Hepatocyte (in vitro differentiated cells): ENCODE data around the gene DIP2B. TPM values are rescaled to one million over a fixed set of nuclear protein-coding genes. Genes with fewer than 3 reads are reported as not detected.

ENCODE experiments used
- DNase-seq: peaks from one replicate; pipeline ENCODE4 v3.0.0-alpha.2; 2016; ENCODE audit warnings: low spot score
- H2AFZ ChIP-seq: fragments of 200-600 bp; sonication (generic); 2 replicates; pipeline ENCODE4 v1.6.0; 2016; ENCODE audit warnings: antibody characterized with exemption, mild to moderate bottlenecking
- H3K27ac ChIP-seq: fragments of 200-600 bp; sonication (generic); 2 replicates; pipeline ENCODE4 v1.5.1; 2016; ENCODE audit warnings: mild to moderate bottlenecking
- H3K27me3 ChIP-seq: fragments of 200-600 bp; sonication (generic); 2 replicates; pipeline ENCODE4 v1.6.1; 2016
- H3K36me3 ChIP-seq: fragments of 200-600 bp; sonication (generic); replicated peaks from 2 replicates; pipeline ENCODE4 v1.5.1; 2016; ENCODE audit warnings: low read depth; ENCODE audit not compliant: insufficient read depth
- H3K4me1 ChIP-seq: fragments of 200-600 bp; sonication (generic); 2 replicates; pipeline ENCODE4 v1.5.1; 2016; ENCODE audit warnings: mild to moderate bottlenecking, moderate library complexity; ENCODE audit not compliant: insufficient read depth
- H3K4me2 ChIP-seq: fragments of 200-600 bp; sonication (generic); 2 replicates; pipeline ENCODE4 v1.6.0; 2016
- H3K4me3 ChIP-seq: fragments of 200-600 bp; sonication (generic); 2 replicates; pipeline ENCODE4 v1.5.1; 2016; ENCODE audit warnings: mild to moderate bottlenecking
- H3K79me2 ChIP-seq: fragments of 200-600 bp; sonication (generic); 2 replicates; pipeline ENCODE4 v1.6.0; 2017; ENCODE audit warnings: mild to moderate bottlenecking
- H3K9me2 ChIP-seq: fragments of 200-600 bp; sonication (generic); replicated peaks from 2 replicates; pipeline ENCODE4 v1.6.0; 2017; ENCODE audit warnings: mild to moderate bottlenecking; ENCODE audit not compliant: insufficient read depth
- H3K9me3 ChIP-seq: fragments of 200-600 bp; sonication (generic); 2 replicates; pipeline ENCODE4 v1.5.1; 2016; ENCODE audit warnings: low read depth, mild to moderate bottlenecking
- H4K20me1 ChIP-seq: fragments of 200-600 bp; sonication (generic); 2 replicates; pipeline ENCODE4 v1.6.0; 2016; ENCODE audit warnings: mild to moderate bottlenecking; ENCODE audit not compliant: insufficient read depth, poor library complexity, severe bottlenecking
- CTCF ChIP-seq: fragments of 200-600 bp; sonication (generic); IDR thresholded peaks from 2 replicates; pipeline ENCODE4 v1.5.1; 2016; ENCODE audit warnings: antibody characterized with exemption, mild to moderate bottlenecking; ENCODE audit not compliant: poor library complexity
- EZH2 ChIP-seq: fragments of 200-600 bp; sonication (generic); IDR thresholded peaks from 2 replicates; pipeline ENCODE4 v1.6.1; 2016; ENCODE audit warnings: antibody characterized with exemption, mild to moderate bottlenecking, borderline replicate concordance
- EZH2phosphoT487 ChIP-seq: fragments of 200-600 bp; sonication (generic); IDR thresholded peaks from one replicate; pipeline ENCODE4 v1.6.1; 2018; ENCODE audit warnings: antibody characterized with exemption, mild to moderate bottlenecking, low read depth, moderate library complexity; ENCODE audit not compliant: unreplicated experiment, severe bottlenecking
- WGBS: methylation state at CpG from one replicate; pipeline ENCODE4 v1.1.6; 2016; ENCODE audit warnings: low lambda C conversion rate; ENCODE audit errors: missing lambda C conversion rate; 5-methylcytosine and 5-hydroxymethylcytosine counted together
- polyA plus RNA-seq: library from polyadenylated mRNA; unstranded; fragments of >200 nt; fragmentation: Nextera tagmentation; extraction: Ambion mirVana; gene quantifications from 2 replicates; pipeline ENCODE4 v1.2.1, GENCODE V29; 2016
- total RNA-seq: library from RNA; depleted of rRNA; stranded (reverse); fragments of >200 nt; gene quantifications from 2 replicates; pipeline ENCODE4 v1.2.3, GENCODE V29; 2014

Gene DIP2B
- total and polyA plus RNA-seq, 2 experiments from 2014 or later, result 10.5 to 31.8 TPM

GRCh38 chr12:50662116-50662510 lies 157.3 kb downstream of the DIP2B start:
- H3K27ac ChIP-seq, result no peak overlapping the region
- TF ChIP-seq CTCF (no peak), EZH2 (no peak), EZH2phosphoT487 (no peak)
- H3K36me3 ChIP-seq, result no peaks in the 10 kb centered on the region
- WGBS, result 100% methylated on average over 1 of the region's 1 CpG
- no peak for DNase-seq
- no peaks in the 10 kb centered on the region for H3K9me2 ChIP-seq
- peaks cover 4% of the 10 kb centered on the region for H4K20me1 ChIP-seq
- H3K4me1 ChIP-seq, result peaks cover 13% of the 10 kb centered on the region
- no peak overlapping the region for H3K4me2 ChIP-seq
- H3K4me3 ChIP-seq, result no peak overlapping the region
- H3K9me3 ChIP-seq, result no peaks in the 10 kb centered on the region
- no peak overlapping the region for H2AFZ ChIP-seq
- no peaks in the 10 kb centered on the region for H3K27me3 ChIP-seq
- H3K79me2 ChIP-seq, result peaks cover 23% of the 10 kb centered on the region

DNA sequence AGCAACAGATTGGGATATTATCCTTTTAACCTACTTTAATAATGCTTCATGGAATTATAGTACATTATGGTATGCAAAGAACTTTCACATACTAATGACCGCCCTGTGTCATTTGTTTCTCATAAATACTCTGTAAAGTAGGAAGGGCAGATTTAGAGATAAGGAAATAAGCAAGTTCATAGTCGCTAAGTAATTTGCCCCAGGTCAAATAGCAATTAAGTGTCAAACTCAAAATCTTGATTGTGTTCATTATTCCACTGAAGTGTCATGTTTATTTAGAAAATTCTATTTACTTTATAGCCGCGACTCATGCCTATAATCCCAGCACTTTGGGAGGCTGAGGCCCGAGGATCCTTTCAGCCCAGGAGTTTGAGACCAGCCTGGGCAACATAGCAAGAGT lies 160.4 kb downstream of the DIP2B start:
- Histone ChIP-seq H3K9me3 (no peaks in the 10 kb centered on the region), H3K9me2 (no peaks in the 10 kb centered on the region), H3K4me1 (peaks cover 5% of the 10 kb centered on the region), H3K27ac (no peak overlapping the region), H3K4me2 (no peak overlapping the region), H2AFZ (no peak overlapping the region), H3K79me2 (peaks cover 14% of the 10 kb centered on the region), H3K4me3 (no peak overlapping the region), H3K36me3 (no peaks in the 10 kb centered on the region), H3K27me3 (no peaks in the 10 kb centered on the region), H4K20me1 (peaks cover 4% of the 10 kb centered on the region)
- DNase-seq, result no peak
- 76% methylated on average over 5 of the region's 5 CpGs for WGBS
- no peak for TF ChIP-seq EZH2
- no peak for TF ChIP-seq EZH2phosphoT487
- TF ChIP-seq CTCF, result no peak

- DNase-seq, result no peak
- Histone ChIP-seq H3K27me3 (no peaks in the 10 kb centered on the region), H3K79me2 (peaks cover 14% of the 10 kb centered on the region), H3K9me2 (no peaks in the 10 kb centered on the region), H2AFZ (no peak overlapping the region), H4K20me1 (peaks cover 4% of the 10 kb centered on the region), H3K4me3 (no peak overlapping the region), H3K9me3 (no peaks in the 10 kb centered on the region), H3K4me1 (peaks cover 3% of the 10 kb centered on the region), H3K27ac (no peak overlapping the region), H3K4me2 (no peak overlapping the region), H3K36me3 (no peaks in the 10 kb centered on the region)
- no peak for TF ChIP-seq CTCF
- no peak for TF ChIP-seq EZH2
- TF ChIP-seq EZH2phosphoT487, result no peak
- WGBS, result 77% methylated on average over 1 of the region's 1 CpG
These were observed 160.8 kb downstream of the DIP2B start for GRCh38 chr12:50665609-50666008.

DNA sequence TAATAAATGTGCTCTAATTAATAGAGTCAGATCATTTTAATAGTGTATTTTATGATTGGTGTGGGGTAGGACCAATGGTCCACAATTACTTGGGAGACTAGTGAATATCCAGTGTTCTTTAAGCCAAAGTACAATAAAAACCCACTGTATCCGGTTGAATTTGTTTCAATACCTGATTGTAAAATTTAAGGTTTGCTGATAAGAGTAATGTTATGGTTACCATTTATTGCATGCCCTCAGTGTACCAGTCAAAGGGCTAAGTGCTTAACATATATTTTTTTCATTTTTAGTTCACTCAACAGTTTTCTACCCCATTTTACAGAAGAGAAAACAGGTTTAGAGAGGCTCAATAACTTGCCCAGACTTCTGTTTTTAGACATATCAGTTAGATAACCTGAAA lies 161.2 kb downstream of the DIP2B start:
- WGBS, result 71% methylated on average over 1 of the region's 1 CpG
- Histone ChIP-seq H3K4me3 (no peak overlapping the region), H3K4me1 (peaks cover 3% of the 10 kb centered on the region), H2AFZ (no peak overlapping the region), H3K4me2 (no peak overlapping the region), H3K36me3 (no peaks in the 10 kb centered on the region), H3K9me2 (no peaks in the 10 kb centered on the region), H4K20me1 (peaks cover 4% of the 10 kb centered on the region), H3K27ac (no peak overlapping the region), H3K9me3 (no peaks in the 10 kb centered on the region), H3K27me3 (no peaks in the 10 kb centered on the region), H3K79me2 (peaks cover 14% of the 10 kb centered on the region)
- TF ChIP-seq EZH2phosphoT487, result no peak
- TF ChIP-seq CTCF, result no peak
- no peak for TF ChIP-seq EZH2
- no peak for DNase-seq
